ENCODE results near the gene OPN1MW. TPM values are rescaled to one million over a fixed set of nuclear protein-coding genes. Genes with fewer than 3 reads are reported as not detected.
"Not testable (repeated sequence)": the region's sequence is repeated elsewhere in the genome, so short reads cannot be mapped to it uniquely, and the experiment has no call there.

OPN1MW gene
- polyA plus RNA-seq, 2 donors, result not detected

DNA sequence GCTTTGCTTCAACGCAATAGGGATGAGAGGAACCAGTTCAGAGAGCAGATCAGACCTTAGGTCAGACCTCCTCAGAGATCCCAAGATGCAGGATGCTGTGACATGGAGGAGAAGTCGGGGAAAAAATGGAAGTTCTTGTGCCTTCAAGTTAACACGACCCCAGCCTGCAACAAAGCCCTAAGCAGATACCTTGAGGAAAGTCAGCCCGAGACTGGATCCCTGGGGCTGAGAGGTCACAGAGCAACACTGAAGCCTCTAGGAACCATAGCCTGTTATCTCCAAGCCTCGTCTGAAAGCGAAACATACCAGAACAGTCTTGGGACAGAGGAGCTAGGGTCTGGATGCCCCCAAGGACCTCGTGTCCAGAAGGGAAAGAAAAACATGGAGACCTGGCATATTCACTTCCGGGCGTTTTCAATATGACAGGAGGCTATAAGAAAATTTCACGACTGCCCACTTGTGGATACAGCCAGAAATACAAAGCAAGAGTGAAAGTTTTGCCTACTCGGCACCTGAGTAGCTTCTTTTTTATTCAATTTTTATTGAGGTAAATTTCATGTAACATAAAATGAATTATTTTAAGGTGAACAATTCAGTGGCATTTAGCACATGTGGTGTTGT lies 56.7 kb downstream of the OPN1MW start:
- H3K27ac ChIP-seq (ENCODE audit: low read depth in 2 of 2, low read length in 1 of 2); H3K4me1 ChIP-seq (ENCODE audit: control insufficient read depth in 2 of 2, insufficient read depth in 2 of 2, low read length in 1 of 2); H3K27me3 ChIP-seq (ENCODE audit: control insufficient read depth in 1 of 2, insufficient read depth in 2 of 2, low read length in 2 of 2); H3K4me3 ChIP-seq (ENCODE audit: low read depth in 1 of 2, low read length in 2 of 2); H3K9me3 ChIP-seq (ENCODE audit: control insufficient read depth in 2 of 2, insufficient read depth in 1 of 2, low read depth in 1 of 2, low read length in 1 of 2); H3K36me3 ChIP-seq (ENCODE audit: control insufficient read depth in 2 of 2, insufficient read depth in 2 of 2, low read length in 1 of 2): not testable (repeated sequence)
- WGBS, 2 donors, result 75% methylated on average over 8 of the region's 11 CpGs; no CpG with 5 or more reads in 1 of the 2 donors

GRCh38 chrX:154239982-154240503 lies 57.6 kb downstream of the OPN1MW start:
- H3K27me3 ChIP-seq (ENCODE audit: control insufficient read depth in 1 of 2, insufficient read depth in 2 of 2, low read length in 2 of 2); H3K4me3 ChIP-seq (ENCODE audit: low read depth in 1 of 2, low read length in 2 of 2); H3K36me3 ChIP-seq (ENCODE audit: control insufficient read depth in 2 of 2, insufficient read depth in 2 of 2, low read length in 1 of 2); H3K27ac ChIP-seq (ENCODE audit: low read depth in 2 of 2, low read length in 1 of 2); H3K9me3 ChIP-seq (ENCODE audit: control insufficient read depth in 2 of 2, insufficient read depth in 1 of 2, low read depth in 1 of 2, low read length in 1 of 2); H3K4me1 ChIP-seq (ENCODE audit: control insufficient read depth in 2 of 2, insufficient read depth in 2 of 2, low read length in 1 of 2): not testable (repeated sequence)
- 74% methylated on average over 6 of the region's 8 CpGs; no CpG with 5 or more reads in 1 of the 2 donors for WGBS, 2 donors

Other genes with a start within 250 kb of the OPN1MW start
- gene NAA10, start 247.6 kb upstream of the OPN1MW start, polyA plus RNA-seq, result 100 to 1,000 TPM in 1 of 2 donors, 10 to 100 TPM in 1; 86.6 to 104 TPM
- 1 to 10 TPM; 1.4 to 1.6 TPM for gene RENBP, start 238.0 kb upstream of the OPN1MW start, polyA plus RNA-seq
- gene HCFC1, start 210.8 kb upstream of the OPN1MW start, polyA plus RNA-seq, result 10 to 100 TPM; 13.0 to 15.9 TPM
- gene TMEM187, start 209.8 kb upstream of the OPN1MW start, polyA plus RNA-seq, result 1 to 10 TPM; 2.5 to 3.3 TPM
- 10 to 100 TPM; 58.8 to 61.8 TPM for gene IRAK1, start 162.7 kb upstream of the OPN1MW start, polyA plus RNA-seq
- gene MECP2, start 84.9 kb upstream of the OPN1MW start, polyA plus RNA-seq, result 10 to 100 TPM in 1 of 2 donors, 1 to 10 TPM in 1; 9.3 to 13.0 TPM
- gene OPN1LW, start 38.4 kb upstream of the OPN1MW start, polyA plus RNA-seq, result not detected
- gene OPN1MW2, start 37.2 kb downstream of the OPN1MW start, polyA plus RNA-seq, result not detected
- gene OPN1MW3, start 75.0 kb downstream of the OPN1MW start, polyA plus RNA-seq, result not detected
- gene TEX28, start 112.5 kb downstream of the OPN1MW start, polyA plus RNA-seq, result not detected
- gene TKTL1, start 113.2 kb downstream of the OPN1MW start, polyA plus RNA-seq, result not detected
- 100 to 1,000 TPM; 407 to 691 TPM for gene FLNA, start 192.0 kb downstream of the OPN1MW start, polyA plus RNA-seq
- 10 to 100 TPM; 66.5 to 83.9 TPM for gene EMD, start 196.7 kb downstream of the OPN1MW start, polyA plus RNA-seq
- 1,000 to 10,000 TPM; 2,998 to 4,750 TPM for gene RPL10, start 215.8 kb downstream of the OPN1MW start, polyA plus RNA-seq
- gene DNASE1L1, start 226.7 kb downstream of the OPN1MW start, polyA plus RNA-seq, result 10 to 100 TPM; 20.1 to 20.3 TPM
- gene TAFAZZIN, start 228.9 kb downstream of the OPN1MW start, polyA plus RNA-seq, result 10 to 100 TPM; 28.9 to 59.5 TPM
- gene ATP6AP1, start 246.1 kb downstream of the OPN1MW start, polyA plus RNA-seq, result 10 to 100 TPM; 40.3 to 65.8 TPM